Gastroesophageal sphincter (tissue), 4 donors: Measurements from ENCODE around the gene PLAC1. TPM values are rescaled to one million over a fixed set of nuclear protein-coding genes. Genes with fewer than 3 reads are reported as not detected.

Source experiments
- ATAC-seq: fragments of 150-250 bp; one replicate; pipeline ENCODE4 v1.9.1; 2016; ENCODE audit warnings: mild to moderate bottlenecking, moderate library complexity
- H3K27ac ChIP-seq, 4 donors: fragments of 200-600 bp; sonication (generic) in 3 of 4; 1 replicate in 3 of 4; 2 replicates in 1 of 4; pipeline ENCODE4 v1.5.1; 2016 to 2019
- H3K27me3 ChIP-seq: fragments of 200-600 bp; sonication (generic); one replicate; pipeline ENCODE4 v1.5.1; 2019
- H3K36me3 ChIP-seq, 2 donors: fragments of 200-600 bp; sonication (generic); one replicate each; pipeline ENCODE4 v1.5.1; 2019; ENCODE audit warnings: control low read depth in 1 of 2
- H3K4me1 ChIP-seq, 3 donors: fragments of 200-600 bp; sonication (generic); 1 replicate in 2 of 3; 2 replicates in 1 of 3; pipeline ENCODE4 v1.5.1; 2016 to 2019; ENCODE audit warnings: control low read depth in 2 of 3
- H3K4me3 ChIP-seq, 2 donors: fragments of 200-600 bp; sonication (generic); one replicate each; pipeline ENCODE4 v1.5.1; 2019; ENCODE audit warnings: mild to moderate bottlenecking in 1 of 2, moderate library complexity in 1 of 2
- H3K9me3 ChIP-seq, 3 donors: fragments of 200-600 bp; sonication (generic); one replicate each; pipeline ENCODE4 v1.5.1; 2017 to 2019; ENCODE audit warnings: control low read depth in 2 of 3
- CTCF ChIP-seq, 4 experiments: fragments of 200-600 bp in 2 of 4; fragments of 450-650 bp in 2 of 4; sonication (generic) in 1 of 4; IDR thresholded peaks; one replicate each; pipeline ENCODE4 v1.5.1; 2017 to 2019; ENCODE audit warnings: antibody characterized with exemption in 4 of 4, mild to moderate bottlenecking in 2 of 4, moderate library complexity in 2 of 4
- EP300 ChIP-seq: sonication (generic); formaldehyde crosslinking; IDR thresholded peaks from one replicate; pipeline ENCODE4 v1.6.1; 2017; ENCODE audit warnings: antibody characterized with exemption, mild to moderate bottlenecking
- POLR2A ChIP-seq, 2 donors: fragments of 450-650 bp; IDR thresholded peaks; one replicate each; pipeline ENCODE4 v1.6.1; 2017; ENCODE audit warnings: antibody characterized with exemption in 2 of 2, mild to moderate bottlenecking in 2 of 2, moderate library complexity in 1 of 2
- POLR2AphosphoS5 ChIP-seq: sonication (generic); formaldehyde crosslinking; IDR thresholded peaks from one replicate; pipeline ENCODE4 v1.6.1; 2017; ENCODE audit warnings: antibody characterized with exemption
- WGBS, 2 donors: methylation state at CpG; one replicate each; pipeline ENCODE4 v1.1.5; 2018; ENCODE audit warnings: low coverage in 1 of 2; 5-methylcytosine and 5-hydroxymethylcytosine counted together
- total RNA-seq, 4 donors: library from RNA; depleted of rRNA; stranded (reverse); fragments of >200 nt; gene quantifications; one replicate each; pipeline ENCODE4 v1.1.0, GENCODE V29; 2016

The PLAC1 gene
- total RNA-seq, 4 donors from 2014 or later = not detected

- no peaks in the 10 kb centered on the region for H3K9me3 ChIP-seq
- H3K4me3 ChIP-seq = no peak overlapping the region
- no peaks in the 10 kb centered on the region for H3K36me3 ChIP-seq
- no peak overlapping the region for H3K27ac ChIP-seq
- no peak for TF ChIP-seq CTCF (IDR thresholded peaks at IDR 0.05)
- TF ChIP-seq POLR2A (IDR thresholded peaks at IDR 0.05) = no peak
- no peak for TF ChIP-seq POLR2AphosphoS5
- TF ChIP-seq EP300 = no peak
- no peaks in the 10 kb centered on the region for H3K27me3 ChIP-seq
- H3K4me1 ChIP-seq = no peaks in the 10 kb centered on the region
- 20 to 58% methylated on average over 1 to 3 of the region's 3 CpGs for WGBS, 2 donors
- ATAC-seq = no peak
These were observed 89.0 kb downstream of the PLAC1 start for GRCh38 chrX:134569306-134569705.

GRCh38 chrX:134568285-134569016, 89.8 kb downstream of the PLAC1 start:
- Histone ChIP-seq H3K9me3 (no peaks in the 10 kb centered on the region), H3K27ac (no peak overlapping the region), H3K36me3 (no peaks in the 10 kb centered on the region), H3K4me3 (no peak overlapping the region), H3K27me3 (no peaks in the 10 kb centered on the region), H3K4me1 (no peaks in the 10 kb centered on the region)
- ATAC-seq = no peak
- TF ChIP-seq EP300 = no peak
- no peak for TF ChIP-seq CTCF (IDR thresholded peaks at IDR 0.05)
- TF ChIP-seq POLR2AphosphoS5 = no peak
- TF ChIP-seq POLR2A (IDR thresholded peaks at IDR 0.05) = no peak
- 53 to 84% methylated on average over 7 of the region's 8 CpGs for WGBS, 2 donors

- Histone ChIP-seq H3K4me1 (no peaks in the 10 kb centered on the region), H3K4me3 (no peak overlapping the region), H3K36me3 (no peaks in the 10 kb centered on the region), H3K9me3 (no peaks in the 10 kb centered on the region), H3K27ac (no peak overlapping the region), H3K27me3 (no peaks in the 10 kb centered on the region)
- TF ChIP-seq POLR2AphosphoS5 = no peak
- TF ChIP-seq POLR2A (IDR thresholded peaks at IDR 0.05) = no peak
- TF ChIP-seq EP300 = no peak
- TF ChIP-seq CTCF (IDR thresholded peaks at IDR 0.05) = no peak
- ATAC-seq = no peak
- 62 to 82% methylated on average over 2 to 5 of the region's 5 CpGs for WGBS, 2 donors
These were observed 91.8 kb downstream of the PLAC1 start for GRCh38 chrX:134566506-134566905.

GRCh38 chrX:134562002-134562401, 96.3 kb downstream of the PLAC1 start:
- TF ChIP-seq POLR2AphosphoS5 (no peak), EP300 (no peak), CTCF (IDR thresholded peaks at IDR 0.05) (no peak), POLR2A (IDR thresholded peaks at IDR 0.05) (no peak)
- H3K27ac ChIP-seq = no peak overlapping the region
- no peaks in the 10 kb centered on the region for H3K27me3 ChIP-seq
- 88 to 94% methylated on average over 1 to 2 of the region's 2 CpGs for WGBS, 2 donors
- ATAC-seq = no peak
- H3K4me1 ChIP-seq = no peaks in the 10 kb centered on the region
- H3K4me3 ChIP-seq = no peak overlapping the region
- H3K36me3 ChIP-seq = no peaks in the 10 kb centered on the region
- H3K9me3 ChIP-seq = no peaks in the 10 kb centered on the region

GRCh38 chrX:134558133-134558532, 100.1 kb downstream of the PLAC1 start:
- Histone ChIP-seq H3K36me3 (no peaks in the 10 kb centered on the region), H3K9me3 (no peaks in the 10 kb centered on the region), H3K4me3 (no peak overlapping the region), H3K4me1 (no peaks in the 10 kb centered on the region), H3K27ac (no peak overlapping the region), H3K27me3 (no peaks in the 10 kb centered on the region)
- 68 to 80% methylated on average over 3 to 4 of the region's 4 CpGs for WGBS, 2 donors
- TF ChIP-seq CTCF (IDR thresholded peaks at IDR 0.05) = no peak
- TF ChIP-seq POLR2A (IDR thresholded peaks at IDR 0.05) = no peak
- TF ChIP-seq POLR2AphosphoS5 = no peak
- TF ChIP-seq EP300 = no peak
- no peak for ATAC-seq
